IPS-18c (cell line): Measurements from ENCODE around the gene GPBAR1.

ENCODE experiments used
- H3K4me3 ChIP-seq: 2 replicates; pipeline ENCODE4 v1.7.0; 2013; ENCODE audit warnings: low read depth, mild to moderate bottlenecking, low read length, moderate library complexity; ENCODE audit not compliant: insufficient read depth
- H3K9me3 ChIP-seq: one replicate; pipeline ENCODE4 v1.6.1; 2013; ENCODE audit warnings: mild to moderate bottlenecking, low read length, moderate library complexity; ENCODE audit not compliant: control insufficient read depth, insufficient read depth

The GPBAR1 gene

GRCh38 chr2:218260742-218261422, at the start of gene GPBAR1:
TSS of gene GPBAR1 (plus strand) at chr2:218261015. CDS start at chr2:218262725, 1,710 bp downstream.
- no peak within 1 kb of the TSS for H3K4me3 ChIP-seq

GRCh38 chr2:218214116-218214515, 46.7 kb upstream of the GPBAR1 start:
- no peak overlapping the region for H3K4me3 ChIP-seq
- H3K9me3 ChIP-seq: no peaks in the 10 kb centered on the region

More at GRCh38 chr2:218260742-218261422, at the start of gene GPBAR1:
- no peaks in the 10 kb centered on the region for H3K9me3 ChIP-seq

DNA sequence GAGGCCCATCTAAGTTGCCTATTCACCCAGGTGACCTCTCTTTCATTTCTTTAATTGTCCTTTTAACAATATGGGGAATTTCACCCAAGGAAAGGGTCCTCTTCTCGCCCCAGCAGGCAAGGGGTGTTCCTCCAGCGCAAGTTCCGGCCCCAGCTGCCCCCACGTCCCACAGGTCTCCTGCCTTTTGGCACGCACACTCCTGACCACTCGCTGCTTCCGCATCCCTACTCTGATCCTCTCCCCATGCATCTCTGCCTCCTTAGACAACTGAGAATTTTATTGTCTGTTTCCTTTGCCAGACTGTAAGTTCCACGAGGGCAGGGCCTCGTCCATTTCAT, 44.5 kb upstream of the GPBAR1 start:
- H3K9me3 ChIP-seq: no peaks in the 10 kb centered on the region
- peak overlapping the region; percentile 44 for H3K4me3 ChIP-seq

DNA sequence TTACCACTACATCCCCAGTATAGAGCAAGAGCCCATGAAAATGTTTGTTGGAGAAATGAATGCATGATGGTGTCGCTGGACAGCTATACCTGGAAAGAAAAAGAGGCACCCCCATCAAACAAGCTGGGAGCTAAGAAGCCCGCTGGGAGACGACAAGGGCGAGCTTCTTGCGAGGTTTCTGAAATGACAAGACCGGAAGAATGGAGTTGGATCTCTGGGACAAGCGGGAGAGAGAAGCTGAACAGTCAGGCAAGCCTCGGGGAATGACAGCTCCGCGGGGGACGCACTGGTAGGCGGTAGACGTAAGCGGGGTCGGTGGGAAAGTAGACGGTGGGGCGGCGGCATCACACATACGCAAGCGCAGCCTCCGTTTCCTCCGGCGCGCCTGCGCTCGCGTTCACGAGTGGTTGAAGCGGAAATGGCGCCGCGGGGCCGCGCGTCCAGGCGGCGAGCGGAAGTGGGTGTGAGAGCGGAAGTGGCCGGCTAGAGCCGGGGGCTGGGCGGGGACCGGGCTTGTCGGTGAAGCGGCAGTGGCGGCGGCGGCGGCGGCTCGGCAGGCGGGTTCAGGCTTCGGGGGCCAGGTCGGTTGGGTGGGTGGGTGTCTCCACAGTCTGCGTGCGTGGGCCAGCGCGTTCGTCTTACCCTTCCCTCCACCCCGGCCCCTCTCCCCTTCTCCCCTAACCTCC, 44.0 kb upstream of the GPBAR1 start, which contains the start of gene ARPC2:
ARPC2 (plus strand) TSS at position 516 of the 686 bp plus-strand sequence. CDS start 282 bp downstream, outside the sequence.
- Histone ChIP-seq H3K4me3 (peak within 1 kb of the TSS; percentile 44), H3K9me3 (no peaks in the 10 kb centered on the region)

GRCh38 chr2:218217360-218218267, 43.2 kb upstream of the GPBAR1 start:
- H3K9me3 ChIP-seq: no peaks in the 10 kb centered on the region
- peak overlapping the region; percentile 44 for H3K4me3 ChIP-seq

- no peaks in the 10 kb centered on the region for H3K9me3 ChIP-seq
- peak overlapping the region; percentile 44 for H3K4me3 ChIP-seq
These were observed 42.3 kb upstream of the GPBAR1 start for GRCh38 chr2:218218268-218219185.

DNA sequence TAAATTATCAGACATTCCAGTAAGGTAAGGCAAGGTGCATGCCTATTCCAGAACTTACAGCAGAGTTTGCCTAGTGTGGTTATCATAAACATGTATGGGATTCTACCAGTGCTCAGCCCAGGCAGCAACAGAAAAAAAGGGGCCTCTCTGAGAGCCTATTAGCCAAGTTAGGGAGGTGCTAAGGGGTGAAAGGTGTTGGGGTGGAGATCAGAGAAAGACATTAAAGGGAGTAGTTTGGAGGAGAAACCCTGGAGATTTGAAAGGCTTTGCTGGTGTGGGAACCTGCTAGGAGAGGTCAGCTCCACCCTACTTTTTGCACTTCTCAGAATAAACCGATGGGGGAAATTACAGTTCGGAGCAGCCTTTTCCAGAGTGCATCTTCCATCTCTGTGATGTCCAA, 40.9 kb upstream of the GPBAR1 start:
- no peaks in the 10 kb centered on the region for H3K9me3 ChIP-seq
- H3K4me3 ChIP-seq: no peak overlapping the region

DNA sequence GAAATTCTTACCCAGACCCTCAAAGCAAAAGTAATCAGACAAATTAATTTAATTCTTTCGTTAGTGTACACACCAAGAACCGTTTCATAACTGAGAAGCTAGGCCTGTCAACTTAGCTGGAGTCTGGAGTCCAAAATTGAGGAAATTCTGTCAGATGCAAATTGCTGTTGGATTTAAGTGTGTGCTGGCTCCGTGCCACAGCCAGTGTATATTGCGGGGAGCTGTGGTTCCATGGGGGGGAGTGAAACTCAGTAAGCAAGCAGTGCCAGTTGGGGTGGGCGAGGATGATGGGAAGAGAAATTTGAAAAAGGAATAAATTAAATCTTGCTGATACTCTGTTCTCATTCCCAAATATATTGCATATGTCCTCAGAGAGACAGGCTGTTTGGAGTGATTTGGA, 39.8 kb upstream of the GPBAR1 start:
- no peaks in the 10 kb centered on the region for H3K9me3 ChIP-seq
- no peak overlapping the region for H3K4me3 ChIP-seq

DNA sequence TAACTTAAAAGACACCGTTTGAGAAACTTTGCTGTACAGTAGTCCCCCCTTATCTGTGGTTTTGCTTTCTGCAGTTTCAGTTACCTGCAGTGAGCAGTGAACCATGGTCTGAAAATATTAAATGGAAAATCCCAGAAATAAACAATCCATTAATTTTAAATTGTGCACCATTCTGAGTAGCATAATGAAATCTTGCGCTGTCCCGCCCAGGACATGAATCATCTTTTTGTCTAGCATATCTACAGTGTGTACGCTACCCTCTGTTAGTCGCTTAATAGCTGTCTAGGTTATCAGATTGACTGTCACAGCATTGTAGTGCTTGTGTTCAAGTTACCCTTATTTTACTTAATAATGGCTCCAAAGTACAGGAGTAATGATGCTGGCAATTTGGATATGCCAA, 37.8 kb upstream of the GPBAR1 start:
- Histone ChIP-seq H3K9me3 (no peaks in the 10 kb centered on the region), H3K4me3 (no peak overlapping the region)

GRCh38 chr2:218224186-218224585, 36.6 kb upstream of the GPBAR1 start:
- Histone ChIP-seq H3K9me3 (no peaks in the 10 kb centered on the region), H3K4me3 (no peak overlapping the region)

GRCh38 chr2:218226903-218227302, 33.9 kb upstream of the GPBAR1 start:
- no peak overlapping the region for H3K4me3 ChIP-seq
- H3K9me3 ChIP-seq: no peaks in the 10 kb centered on the region

DNA sequence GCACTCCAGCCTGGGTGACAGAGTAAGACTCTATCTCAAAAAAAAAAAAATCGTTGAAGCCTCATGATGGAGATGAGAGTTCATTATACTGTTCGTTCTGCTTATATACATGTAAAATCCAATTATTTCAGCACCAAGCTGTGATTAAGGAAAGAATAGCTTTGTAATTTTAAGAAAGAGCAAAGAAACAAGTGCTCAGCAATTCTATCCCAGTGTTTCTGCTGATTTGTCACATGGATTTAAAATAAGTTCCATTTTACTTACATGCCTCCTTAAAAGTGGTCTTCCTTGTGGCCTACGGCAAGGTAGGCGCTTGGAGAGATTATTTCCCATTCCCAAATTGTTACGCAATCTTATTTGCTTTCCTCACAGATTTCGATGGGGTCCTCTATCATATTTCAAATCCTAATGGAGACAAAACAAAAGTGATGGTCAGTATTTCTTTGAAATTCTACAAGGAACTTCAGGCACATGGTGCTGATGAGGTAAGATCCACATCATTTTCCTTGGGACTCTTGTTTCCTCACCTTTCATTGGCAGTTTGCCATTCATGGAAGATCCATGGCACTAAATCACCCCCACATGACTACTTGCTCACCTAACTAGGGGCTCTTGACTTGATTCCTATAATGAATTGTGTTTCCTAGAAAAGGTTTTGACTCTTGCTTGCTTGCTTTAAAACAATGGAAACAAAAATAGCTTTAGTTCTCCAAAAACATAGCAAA, 32.3 kb upstream of the GPBAR1 start:
- Histone ChIP-seq H3K9me3 (no peaks in the 10 kb centered on the region), H3K4me3 (no peak overlapping the region)

DNA sequence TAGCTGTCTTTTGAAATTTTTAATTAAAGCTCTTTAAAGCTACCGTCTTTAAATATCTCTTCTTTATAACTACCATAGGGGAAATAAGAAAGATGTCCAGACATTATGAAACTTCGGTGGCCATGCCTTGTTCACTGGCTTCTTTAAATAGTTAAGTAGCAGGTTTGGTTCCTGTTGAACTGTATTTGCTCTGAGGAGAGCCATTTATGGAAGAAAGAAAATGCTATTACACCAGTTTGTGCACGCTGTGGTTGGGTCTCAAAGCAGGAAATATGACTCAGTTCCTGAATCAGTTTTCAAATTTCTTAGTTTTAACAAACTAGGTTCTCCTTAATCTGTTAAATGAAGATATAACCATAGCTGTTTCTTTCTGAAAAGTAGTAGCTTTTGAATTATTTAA, 31.6 kb upstream of the GPBAR1 start:
- Histone ChIP-seq H3K9me3 (no peaks in the 10 kb centered on the region), H3K4me3 (no peak overlapping the region)

- Histone ChIP-seq H3K4me3 (no peak overlapping the region), H3K9me3 (no peaks in the 10 kb centered on the region)
These were observed 31.0 kb upstream of the GPBAR1 start for GRCh38 chr2:218229851-218230250.

DNA sequence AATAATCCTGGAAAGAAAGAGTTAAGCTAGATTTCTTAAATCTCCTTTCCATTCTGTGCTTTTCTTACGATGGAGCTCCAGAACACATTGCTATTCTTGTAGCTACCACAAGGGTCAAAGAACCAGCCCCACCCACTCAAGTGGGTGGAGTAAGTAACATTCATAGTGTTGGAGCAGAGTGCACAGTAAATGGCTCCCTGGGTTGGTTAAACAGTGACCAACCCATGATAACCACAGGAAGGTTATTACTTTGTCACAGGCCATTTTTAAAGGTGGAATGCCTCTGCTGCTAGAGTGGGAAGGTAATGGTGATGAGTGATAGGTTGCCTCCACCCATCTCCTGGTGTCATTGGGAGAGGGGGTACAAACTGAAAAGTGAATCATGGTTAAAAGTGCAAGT, 29.9 kb upstream of the GPBAR1 start:
- Histone ChIP-seq H3K4me3 (no peak overlapping the region), H3K9me3 (no peaks in the 10 kb centered on the region)

- Histone ChIP-seq H3K4me3 (no peak overlapping the region), H3K9me3 (no peaks in the 10 kb centered on the region)
These were observed 27.3 kb upstream of the GPBAR1 start for GRCh38 chr2:218233543-218233942.
